Hepatocyte (in vitro differentiated cells): ENCODE measurements around the gene RAB21. TPM values are rescaled to one million over a fixed set of nuclear protein-coding genes. Genes with fewer than 3 reads are reported as not detected.

ENCODE experiments used
- DNase-seq: peaks from one replicate; pipeline ENCODE4 v3.0.0-alpha.2; 2016; ENCODE audit warnings: low spot score
- H2AFZ ChIP-seq: fragments of 200-600 bp; sonication (generic); 2 replicates; pipeline ENCODE4 v1.6.0; 2016; ENCODE audit warnings: antibody characterized with exemption, mild to moderate bottlenecking
- H3K27ac ChIP-seq: fragments of 200-600 bp; sonication (generic); 2 replicates; pipeline ENCODE4 v1.5.1; 2016; ENCODE audit warnings: mild to moderate bottlenecking
- H3K27me3 ChIP-seq: fragments of 200-600 bp; sonication (generic); 2 replicates; pipeline ENCODE4 v1.6.1; 2016
- H3K36me3 ChIP-seq: fragments of 200-600 bp; sonication (generic); replicated peaks from 2 replicates; pipeline ENCODE4 v1.5.1; 2016; ENCODE audit warnings: low read depth; ENCODE audit not compliant: insufficient read depth
- H3K4me1 ChIP-seq: fragments of 200-600 bp; sonication (generic); 2 replicates; pipeline ENCODE4 v1.5.1; 2016; ENCODE audit warnings: mild to moderate bottlenecking, moderate library complexity; ENCODE audit not compliant: insufficient read depth
- H3K4me2 ChIP-seq: fragments of 200-600 bp; sonication (generic); 2 replicates; pipeline ENCODE4 v1.6.0; 2016
- H3K4me3 ChIP-seq: fragments of 200-600 bp; sonication (generic); 2 replicates; pipeline ENCODE4 v1.5.1; 2016; ENCODE audit warnings: mild to moderate bottlenecking
- H3K79me2 ChIP-seq: fragments of 200-600 bp; sonication (generic); 2 replicates; pipeline ENCODE4 v1.6.0; 2017; ENCODE audit warnings: mild to moderate bottlenecking
- H3K9me2 ChIP-seq: fragments of 200-600 bp; sonication (generic); replicated peaks from 2 replicates; pipeline ENCODE4 v1.6.0; 2017; ENCODE audit warnings: mild to moderate bottlenecking; ENCODE audit not compliant: insufficient read depth
- H3K9me3 ChIP-seq: fragments of 200-600 bp; sonication (generic); 2 replicates; pipeline ENCODE4 v1.5.1; 2016; ENCODE audit warnings: low read depth, mild to moderate bottlenecking
- H4K20me1 ChIP-seq: fragments of 200-600 bp; sonication (generic); 2 replicates; pipeline ENCODE4 v1.6.0; 2016; ENCODE audit warnings: mild to moderate bottlenecking; ENCODE audit not compliant: insufficient read depth, poor library complexity, severe bottlenecking
- EZH2 ChIP-seq: fragments of 200-600 bp; sonication (generic); IDR thresholded peaks from 2 replicates; pipeline ENCODE4 v1.6.1; 2016; ENCODE audit warnings: antibody characterized with exemption, mild to moderate bottlenecking, borderline replicate concordance
- EZH2phosphoT487 ChIP-seq: fragments of 200-600 bp; sonication (generic); IDR thresholded peaks from one replicate; pipeline ENCODE4 v1.6.1; 2018; ENCODE audit warnings: antibody characterized with exemption, mild to moderate bottlenecking, low read depth, moderate library complexity; ENCODE audit not compliant: unreplicated experiment, severe bottlenecking
- whole genome bisulfite sequencing: methylation state at CpG from one replicate; pipeline ENCODE4 v1.1.6; 2016; ENCODE audit warnings: low lambda C conversion rate; ENCODE audit errors: missing lambda C conversion rate; 5-methylcytosine and 5-hydroxymethylcytosine counted together
- polyA plus RNA-seq: library from polyadenylated mRNA; unstranded; fragments of >200 nt; fragmentation: Nextera tagmentation; extraction: Ambion mirVana; gene quantifications from 2 replicates; pipeline ENCODE4 v1.2.1, GENCODE V29; 2016
- total RNA-seq: library from RNA; depleted of rRNA; stranded (reverse); fragments of >200 nt; gene quantifications from 2 replicates; pipeline ENCODE4 v1.2.3, GENCODE V29; 2014
- TF ChIP-seq, protein P1 (sequence below): fragments of 200-600 bp; sonication (generic); IDR thresholded peaks from 2 replicates; pipeline ENCODE4 v1.5.1; 2016; ENCODE audit warnings: antibody characterized with exemption, mild to moderate bottlenecking; ENCODE audit not compliant: poor library complexity

The RAB21 gene
- total and polyA plus RNA-seq, 2 experiments from 2014 or later: 39.2 to 65.0 TPM

DNA sequence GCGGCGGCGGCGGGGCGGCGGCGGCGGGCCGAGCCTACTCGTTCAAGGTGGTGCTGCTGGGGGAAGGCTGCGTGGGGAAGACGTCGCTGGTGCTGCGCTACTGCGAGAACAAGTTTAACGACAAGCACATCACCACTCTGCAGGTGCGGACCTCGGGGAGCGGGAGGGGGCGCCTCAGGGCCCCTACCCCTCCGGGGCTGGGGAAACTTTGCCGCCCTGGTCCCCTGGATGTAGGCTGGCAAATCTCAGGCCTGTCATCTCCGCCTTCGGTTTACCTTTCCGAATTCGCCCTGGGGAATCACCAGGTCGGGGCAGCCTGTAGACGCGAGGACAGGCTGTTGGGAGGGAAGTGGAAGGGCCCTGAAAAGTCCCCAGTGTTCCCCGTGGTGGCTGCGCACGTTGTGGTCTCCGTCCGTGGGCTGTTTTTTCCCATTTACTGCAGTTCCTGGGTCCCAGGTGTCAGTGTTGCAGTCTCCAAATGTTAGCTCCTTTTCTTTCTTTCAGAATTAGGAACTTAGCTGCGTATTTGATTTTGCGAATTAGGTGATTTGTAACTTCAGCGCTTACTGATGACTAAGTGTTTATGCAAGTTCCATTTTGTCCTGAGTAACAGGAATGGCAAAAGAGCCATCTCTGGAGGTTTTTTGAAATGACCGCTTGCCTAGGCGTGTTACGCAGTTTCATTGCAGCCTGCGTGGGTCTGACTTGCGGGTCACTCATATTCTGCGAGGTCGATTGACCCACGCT is 656 bp downstream of the RAB21 start:
- peak overlapping the region; percentile 90 for H3K4me2 ChIP-seq

DNA sequence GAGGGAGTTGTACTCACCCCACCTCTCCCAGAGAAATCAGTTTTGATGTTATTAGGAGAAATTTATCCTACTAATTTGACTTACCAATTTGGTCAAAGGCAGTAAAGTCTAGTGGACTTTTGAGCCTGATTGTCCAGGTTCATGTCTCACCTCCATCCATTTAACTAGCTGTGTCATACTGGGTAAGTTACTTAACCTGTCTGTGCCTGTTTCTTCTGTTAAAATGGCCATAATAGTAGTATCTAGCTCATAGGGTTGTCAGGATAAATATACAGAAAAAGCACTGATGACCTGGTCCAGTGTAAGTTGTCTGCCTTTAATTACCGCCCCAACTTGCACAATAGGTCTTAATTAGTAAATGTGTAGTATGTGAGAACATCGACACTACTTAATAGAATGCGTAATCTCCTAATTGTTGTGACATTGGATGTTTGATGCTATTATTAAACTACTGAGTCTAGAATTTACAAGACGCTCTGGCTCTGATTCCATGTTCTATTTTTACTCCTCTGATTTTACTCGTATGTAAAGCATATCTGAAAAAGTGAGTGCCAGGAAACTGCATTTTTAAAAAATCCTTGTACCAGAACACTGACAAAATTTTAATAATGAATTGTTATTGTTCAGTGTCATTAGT is 1.5 kb downstream of the RAB21 start:
- H3K9me2 ChIP-seq: no peaks in the 10 kb centered on the region
- no peaks in the 10 kb centered on the region for H3K36me3 ChIP-seq
- peaks cover 34% of the 10 kb centered on the region for H4K20me1 ChIP-seq
- H3K9me3 ChIP-seq: no peaks in the 10 kb centered on the region
- H3K4me3 ChIP-seq: peak overlapping the region; percentile 97
- 75% methylated on average over 5 of the region's 5 CpGs for WGBS
- H3K4me1 ChIP-seq: no peaks in the 10 kb centered on the region
- peaks cover under 1% of the 10 kb centered on the region for H3K27me3 ChIP-seq
- H3K27ac ChIP-seq: peak overlapping the region; percentile 99
- TF ChIP-seq EZH2: no peak
- TF ChIP-seq, protein P1, sequence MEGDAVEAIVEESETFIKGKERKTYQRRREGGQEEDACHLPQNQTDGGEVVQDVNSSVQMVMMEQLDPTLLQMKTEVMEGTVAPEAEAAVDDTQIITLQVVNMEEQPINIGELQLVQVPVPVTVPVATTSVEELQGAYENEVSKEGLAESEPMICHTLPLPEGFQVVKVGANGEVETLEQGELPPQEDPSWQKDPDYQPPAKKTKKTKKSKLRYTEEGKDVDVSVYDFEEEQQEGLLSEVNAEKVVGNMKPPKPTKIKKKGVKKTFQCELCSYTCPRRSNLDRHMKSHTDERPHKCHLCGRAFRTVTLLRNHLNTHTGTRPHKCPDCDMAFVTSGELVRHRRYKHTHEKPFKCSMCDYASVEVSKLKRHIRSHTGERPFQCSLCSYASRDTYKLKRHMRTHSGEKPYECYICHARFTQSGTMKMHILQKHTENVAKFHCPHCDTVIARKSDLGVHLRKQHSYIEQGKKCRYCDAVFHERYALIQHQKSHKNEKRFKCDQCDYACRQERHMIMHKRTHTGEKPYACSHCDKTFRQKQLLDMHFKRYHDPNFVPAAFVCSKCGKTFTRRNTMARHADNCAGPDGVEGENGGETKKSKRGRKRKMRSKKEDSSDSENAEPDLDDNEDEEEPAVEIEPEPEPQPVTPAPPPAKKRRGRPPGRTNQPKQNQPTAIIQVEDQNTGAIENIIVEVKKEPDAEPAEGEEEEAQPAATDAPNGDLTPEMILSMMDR: no peak
- TF ChIP-seq EZH2phosphoT487: no peak
- H3K79me2 ChIP-seq: peaks cover 61% of the 10 kb centered on the region
- no peak for DNase-seq
- no peak overlapping the region for H2AFZ ChIP-seq
- H3K4me2 ChIP-seq: peak overlapping the region; percentile 90

More for the DNA sequence above, 656 bp downstream of the RAB21 start:
- Histone ChIP-seq H2AFZ (peak overlapping the region; percentile 54), H3K36me3 (no peaks in the 10 kb centered on the region), H3K79me2 (peaks cover 53% of the 10 kb centered on the region), H3K4me1 (no peaks in the 10 kb centered on the region), H3K9me2 (no peaks in the 10 kb centered on the region), H3K4me3 (peak overlapping the region; percentile 97), H4K20me1 (peaks cover 33% of the 10 kb centered on the region), H3K9me3 (no peaks in the 10 kb centered on the region), H3K27me3 (peaks cover 3% of the 10 kb centered on the region), H3K27ac (peak overlapping the region; percentile 99)
- WGBS: 2% methylated on average over 25 of the region's 45 CpGs
- DNase-seq: peak; percentile 49
- no peak for TF ChIP-seq EZH2
- TF ChIP-seq, protein P1: no peak
- TF ChIP-seq EZH2phosphoT487: no peak

GRCh38 chr12:71759941-71760340 is 5.3 kb downstream of the RAB21 start:
- Histone ChIP-seq H4K20me1 (peaks cover 49% of the 10 kb centered on the region), H3K36me3 (no peaks in the 10 kb centered on the region), H3K27ac (no peak overlapping the region), H3K27me3 (no peaks in the 10 kb centered on the region), H3K4me2 (no peak overlapping the region), H2AFZ (no peak overlapping the region), H3K9me2 (no peaks in the 10 kb centered on the region), H3K9me3 (no peaks in the 10 kb centered on the region), H3K4me3 (no peak overlapping the region), H3K4me1 (no peaks in the 10 kb centered on the region), H3K79me2 (peaks cover 97% of the 10 kb centered on the region)
- TF ChIP-seq, protein P1: no peak
- TF ChIP-seq EZH2phosphoT487 (no peak), EZH2 (no peak)
- WGBS: 95% methylated on average over 3 of the region's 3 CpGs
- DNase-seq: no peak
